Measurements from ENCODE around the gene AVPI1. TPM values are rescaled to one million over a fixed set of nuclear protein-coding genes. Genes with fewer than 3 reads are reported as not detected.

The AVPI1 gene
- total RNA-seq, 2 experiments from 2014 or later, result 2.5 to 3.0 TPM

DNA sequence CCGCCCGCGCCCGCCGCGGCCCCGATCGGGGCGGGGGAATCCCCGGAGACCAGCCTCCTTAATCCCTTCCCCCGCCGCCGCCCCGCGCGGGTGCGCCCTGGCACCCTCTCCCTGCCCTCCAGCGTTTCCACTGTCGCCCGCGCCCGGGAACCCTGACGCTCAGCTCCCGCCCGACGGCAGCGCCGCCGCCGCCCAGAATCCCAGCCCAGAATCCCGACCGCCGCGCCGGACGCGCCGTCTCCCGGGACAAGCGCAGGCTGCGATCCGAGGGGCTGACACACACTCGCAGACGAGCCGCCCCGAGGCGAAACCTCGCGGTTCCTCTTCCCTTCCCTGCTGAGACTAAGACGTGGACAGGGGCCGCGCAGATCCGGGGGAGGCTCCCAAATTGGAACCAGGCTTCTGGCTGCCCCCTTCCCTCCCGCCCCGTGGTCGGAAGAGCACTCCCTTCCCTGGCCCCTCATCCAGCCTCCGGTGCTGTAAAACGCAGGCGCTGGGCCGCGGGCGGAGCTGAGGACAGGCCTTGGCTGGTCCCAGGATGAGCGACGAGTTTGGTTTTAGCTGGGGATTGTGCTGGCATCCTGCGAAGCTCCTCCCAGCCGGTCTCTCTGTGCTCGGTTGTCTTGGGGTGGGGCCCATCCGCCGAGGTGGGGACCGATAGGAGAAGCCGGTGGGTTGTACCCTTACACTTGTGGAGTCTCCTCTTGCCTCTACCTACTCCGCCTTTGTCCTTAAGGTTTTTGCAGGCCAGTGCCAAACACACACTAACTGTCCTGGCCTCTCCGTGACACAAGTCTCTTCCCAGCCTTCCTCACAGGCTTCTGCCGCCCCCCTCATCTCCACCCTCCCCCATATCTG lies 27.6 kb upstream of the AVPI1 start:
- H3K9me3 Mint-ChIP-seq, result no peaks in the 10 kb centered on the region
- peak; percentile 40 for DNase-seq
- H3K36me3 Mint-ChIP-seq (ENCODE audit: low read depth), result peaks cover 1% of the 10 kb centered on the region
- H3K4me3 Mint-ChIP-seq, result peak overlapping the region; percentile 98
- peaks cover 13% of the 10 kb centered on the region for H3K27me3 Mint-ChIP-seq
- POLR2A ChIA-PET, result interaction anchor here (0.6 to 3.0 kb wide), 9 partner anchors 10 to 55 kb away, joined by 3 to 19 read pairs (median 5); partner anchors contain the start of genes AVPI1 and ZFYVE27
- intact Hi-C loops (cut with micrococcal nuclease), result no loop called here
- H3K27ac Mint-ChIP-seq, result peak overlapping the region; percentile 38
- peak; percentile 38 for ATAC-seq
- peaks cover 6% of the 10 kb centered on the region for H3K4me1 Mint-ChIP-seq (ENCODE audit: low read depth)
- CTCF ChIA-PET, result interaction anchor here (1.0 to 20.1 kb wide), 6 partner anchors 12 to 66 kb away, joined by 3 to 537 read pairs (median 7); partner anchors contain the start of genes AVPI1 and ZFYVE27
- TF ChIP-seq, protein P1, sequence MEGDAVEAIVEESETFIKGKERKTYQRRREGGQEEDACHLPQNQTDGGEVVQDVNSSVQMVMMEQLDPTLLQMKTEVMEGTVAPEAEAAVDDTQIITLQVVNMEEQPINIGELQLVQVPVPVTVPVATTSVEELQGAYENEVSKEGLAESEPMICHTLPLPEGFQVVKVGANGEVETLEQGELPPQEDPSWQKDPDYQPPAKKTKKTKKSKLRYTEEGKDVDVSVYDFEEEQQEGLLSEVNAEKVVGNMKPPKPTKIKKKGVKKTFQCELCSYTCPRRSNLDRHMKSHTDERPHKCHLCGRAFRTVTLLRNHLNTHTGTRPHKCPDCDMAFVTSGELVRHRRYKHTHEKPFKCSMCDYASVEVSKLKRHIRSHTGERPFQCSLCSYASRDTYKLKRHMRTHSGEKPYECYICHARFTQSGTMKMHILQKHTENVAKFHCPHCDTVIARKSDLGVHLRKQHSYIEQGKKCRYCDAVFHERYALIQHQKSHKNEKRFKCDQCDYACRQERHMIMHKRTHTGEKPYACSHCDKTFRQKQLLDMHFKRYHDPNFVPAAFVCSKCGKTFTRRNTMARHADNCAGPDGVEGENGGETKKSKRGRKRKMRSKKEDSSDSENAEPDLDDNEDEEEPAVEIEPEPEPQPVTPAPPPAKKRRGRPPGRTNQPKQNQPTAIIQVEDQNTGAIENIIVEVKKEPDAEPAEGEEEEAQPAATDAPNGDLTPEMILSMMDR (IDR thresholded peaks at IDR 0.05), result no peak

DNA sequence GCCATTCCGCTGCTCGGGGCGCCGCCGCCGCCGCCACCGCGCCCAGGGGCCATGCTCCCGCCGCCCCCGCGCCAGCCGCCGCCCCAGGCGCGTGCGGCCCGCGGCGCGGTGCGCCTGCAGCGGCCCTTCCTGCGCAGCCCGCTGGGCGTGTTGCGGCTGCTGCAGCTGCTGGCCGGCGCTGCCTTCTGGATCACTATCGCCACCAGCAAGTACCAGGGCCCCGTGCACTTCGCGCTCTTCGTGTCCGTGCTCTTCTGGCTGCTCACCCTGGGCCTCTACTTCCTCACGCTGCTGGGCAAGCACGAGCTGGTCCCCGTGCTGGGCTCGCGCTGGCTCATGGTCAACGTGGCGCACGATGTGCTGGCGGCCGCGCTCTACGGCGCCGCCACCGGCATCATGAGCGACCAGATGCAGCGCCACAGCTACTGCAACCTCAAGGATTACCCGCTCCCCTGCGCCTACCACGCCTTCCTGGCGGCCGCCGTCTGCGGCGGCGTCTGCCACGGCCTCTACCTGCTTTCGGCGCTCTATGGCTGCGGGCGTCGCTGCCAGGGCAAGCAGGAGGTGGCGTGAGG lies 26.9 kb upstream of the AVPI1 start:
- no peaks in the 10 kb centered on the region for H3K9me3 Mint-ChIP-seq
- H3K27me3 Mint-ChIP-seq, result peaks cover 19% of the 10 kb centered on the region
- peak; percentile 76 for ATAC-seq
- H3K4me1 Mint-ChIP-seq (ENCODE audit: low read depth), result peaks cover 6% of the 10 kb centered on the region
- H3K27ac Mint-ChIP-seq, result peak overlapping the region; percentile 92
- CTCF ChIA-PET, result interaction anchor here (1.0 to 20.1 kb wide), 6 partner anchors 12 to 65 kb away, joined by 3 to 537 read pairs (median 7); partner anchors contain the start of genes AVPI1 and ZFYVE27
- intact Hi-C loops (cut with micrococcal nuclease), result no loop called here
- H3K36me3 Mint-ChIP-seq (ENCODE audit: low read depth), result peaks cover 1% of the 10 kb centered on the region
- TF ChIP-seq, protein P1 (IDR thresholded peaks at IDR 0.05), result no peak
- DNase-seq, result peak; percentile 62
- H3K4me3 Mint-ChIP-seq, result peak overlapping the region; percentile 98
- POLR2A ChIA-PET, result interaction anchor here (0.6 to 3.0 kb wide), 8 partner anchors 9 to 54 kb away, joined by 3 to 19 read pairs (median 5); partner anchors contain the start of genes AVPI1 and ZFYVE27

DNA sequence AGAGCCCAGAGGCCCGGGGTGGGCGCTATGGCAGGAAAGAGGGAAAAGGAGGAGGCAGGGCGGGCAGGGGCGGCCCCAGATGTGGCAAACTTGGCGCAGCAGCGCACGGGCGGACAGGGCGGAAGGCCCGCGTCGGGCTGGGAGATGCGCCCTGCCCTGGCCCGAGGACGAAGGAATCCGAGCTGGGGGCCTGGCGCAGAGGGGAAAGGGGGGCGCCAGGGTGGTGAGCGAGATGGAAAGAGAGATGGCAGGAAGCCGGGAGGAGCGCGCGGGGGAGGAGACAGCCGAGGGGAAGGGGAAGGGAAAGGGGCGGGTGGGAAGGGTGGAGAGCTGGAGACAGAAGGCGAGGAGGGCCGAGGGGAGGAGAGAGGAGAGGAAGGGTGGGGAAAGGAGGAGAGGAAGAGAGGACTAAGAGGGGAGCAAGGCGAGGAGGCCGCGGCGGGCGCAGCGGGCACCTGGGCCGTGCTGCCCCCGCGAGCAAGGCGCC lies 26.3 kb upstream of the AVPI1 start, which contains the start of gene MARVELD1:
Gene MARVELD1 (plus strand): TSS at position 392 of the 487 bp plus-strand sequence. CDS start 147 bp downstream, outside the sequence.
- Mint-ChIP-seq H3K4me3 (peak within 1 kb of the TSS; percentile 98), H3K27ac (peak within 1 kb of the TSS; percentile 92), H3K9me3 (no peaks in the 10 kb centered on the region), H3K36me3 (ENCODE audit: low read depth) (peaks cover 1% of the 10 kb centered on the region), H3K27me3 (peaks cover 22% of the 10 kb centered on the region), H3K4me1 (ENCODE audit: low read depth) (peaks cover 6% of the 10 kb centered on the region)
- TF ChIP-seq, protein P1 (IDR thresholded peaks at IDR 0.05), result no peak
- peak; percentile 15 for DNase-seq
- ATAC-seq, result peak; percentile 5
- POLR2A ChIA-PET, result interaction anchor here (1.3 to 3.0 kb wide), 8 partner anchors 10 to 27 kb away, joined by 4 to 19 read pairs (median 6); partner anchors contain the start of genes AVPI1 and ZFYVE27
- CTCF ChIA-PET, result interaction anchor here (1.0 to 20.1 kb wide), 4 partner anchors 11 to 65 kb away, joined by 3 to 537 read pairs (median 34); partner anchors contain the start of gene ZFYVE27
- intact Hi-C loops (cut with micrococcal nuclease), result no loop called here

DNA sequence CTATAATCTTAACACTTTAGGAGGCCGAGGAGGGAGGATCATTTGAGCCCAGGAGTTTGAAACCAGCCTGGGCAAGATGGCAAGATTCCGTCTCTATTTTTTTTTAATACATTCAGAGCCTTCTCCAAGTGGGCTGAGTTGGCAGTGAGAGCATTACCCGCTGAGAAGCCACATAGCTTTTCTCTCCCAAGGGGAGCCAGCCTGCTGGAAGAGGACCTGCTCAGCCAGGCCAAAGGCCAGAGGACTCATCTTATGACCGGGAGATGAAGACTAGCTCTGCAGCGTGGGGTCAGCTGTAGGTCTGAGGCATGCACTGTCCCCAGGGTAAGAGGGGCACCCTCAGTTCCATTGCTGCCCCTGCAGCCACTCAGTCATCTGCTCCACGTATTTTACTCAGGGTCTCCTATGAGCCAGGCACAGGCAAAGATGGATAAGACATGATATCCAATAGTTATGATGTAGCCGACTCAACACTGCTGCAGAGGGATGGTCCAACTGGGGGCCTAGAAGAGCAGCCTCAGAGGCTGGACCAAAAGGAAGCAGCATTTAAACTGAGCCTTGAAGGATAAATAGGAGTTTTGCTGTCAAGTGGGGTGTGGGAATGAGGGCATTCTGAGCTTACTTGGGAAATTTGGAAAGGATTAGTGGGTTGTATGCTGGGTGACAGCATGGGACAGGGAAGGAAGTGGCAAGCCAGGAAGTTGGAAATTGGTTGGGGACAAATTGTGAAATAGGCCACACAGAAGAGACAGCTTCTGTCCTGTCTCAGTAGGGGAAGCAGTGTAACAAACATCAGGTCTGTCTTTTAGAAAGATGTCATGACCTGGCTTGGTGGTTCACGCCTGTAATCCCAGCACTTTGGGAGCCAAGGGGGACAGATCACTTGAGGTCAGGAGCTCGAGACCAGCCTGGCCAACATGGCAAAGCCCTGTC lies 24.9 kb upstream of the AVPI1 start:
- Mint-ChIP-seq H3K27me3 (peaks cover 22% of the 10 kb centered on the region), H3K4me1 (ENCODE audit: low read depth) (peaks cover 6% of the 10 kb centered on the region), H3K4me3 (peak overlapping the region; percentile 6), H3K27ac (no peak overlapping the region), H3K36me3 (ENCODE audit: low read depth) (peaks cover 1% of the 10 kb centered on the region), H3K9me3 (no peaks in the 10 kb centered on the region)
- POLR2A ChIA-PET, result interaction anchor here (1.5 to 1.9 kb wide), 3 partner anchors 9 to 25 kb away, joined by 4 to 5 read pairs (median 5); partner anchors contain the start of gene ZFYVE27
- TF ChIP-seq, protein P1 (IDR thresholded peaks at IDR 0.05), result no peak
- CTCF ChIA-PET, result interaction anchor here (1.0 to 20.1 kb wide), 6 partner anchors 10 to 36 kb away, joined by 3 to 537 read pairs (median 4); partner anchors contain the start of genes AVPI1 and ZFYVE27
- ATAC-seq, result no peak
- intact Hi-C loops (cut with micrococcal nuclease), result no loop called here
- DNase-seq, result no peak
